ENCODE measurements around the gene WNT6.

The WNT6 gene

DNA sequence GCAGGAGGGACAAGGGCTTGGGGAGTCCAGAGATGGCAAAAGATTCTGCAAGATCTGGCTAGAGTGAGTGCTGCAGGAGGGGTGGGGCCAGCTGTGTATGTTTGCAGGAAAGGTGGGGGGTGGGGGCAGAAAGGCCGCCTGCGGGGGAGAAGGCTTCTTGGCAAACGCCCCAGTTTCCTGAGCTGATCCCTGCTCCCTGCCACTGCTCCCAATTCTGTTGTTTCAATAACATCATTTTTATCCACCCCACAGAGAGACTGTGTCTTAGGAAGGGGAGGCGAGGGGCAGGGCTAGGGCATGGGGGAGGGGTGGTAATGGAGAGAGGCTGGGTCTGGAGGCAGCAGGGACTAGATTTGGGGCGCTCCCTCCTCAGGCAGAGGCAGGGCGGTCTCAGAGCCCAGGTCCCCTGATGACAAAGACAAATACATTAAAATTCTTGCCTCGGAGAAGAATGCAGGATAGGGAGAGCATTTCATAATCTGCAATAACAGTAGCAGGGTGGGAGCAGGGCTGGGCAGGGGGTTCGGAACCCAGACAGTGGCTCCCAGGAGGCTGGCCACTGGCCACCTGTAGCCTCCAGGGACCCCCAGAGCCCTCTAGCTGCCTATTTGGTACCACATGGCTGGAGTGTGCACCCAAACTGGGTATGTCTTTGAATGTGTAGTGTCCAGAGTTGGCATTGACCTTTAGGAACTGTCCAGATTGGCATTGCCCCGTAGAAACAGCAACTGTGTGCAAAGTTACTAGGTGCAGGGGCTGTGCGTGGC is 2.1 kb upstream of the WNT6 start:
- no peak for DNase-seq (ENCODE audit: low spot score)

DNA sequence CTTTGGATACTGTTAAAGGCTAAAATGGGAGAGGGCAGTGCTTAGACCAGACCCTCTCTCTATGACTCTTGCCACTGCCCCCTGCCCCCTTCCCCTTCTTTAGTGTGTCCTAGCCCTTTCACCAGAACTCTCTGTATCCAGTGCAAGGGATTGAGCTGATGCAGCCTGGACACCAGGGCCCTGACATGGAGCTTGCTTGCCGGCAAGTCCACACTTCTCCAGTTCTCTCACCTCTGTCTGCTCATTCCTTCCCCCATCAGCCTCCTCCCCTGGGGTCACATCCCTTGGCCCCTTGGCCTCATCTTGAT is 1.5 kb upstream of the WNT6 start:
- DNase-seq (ENCODE audit: low spot score), result no peak

DNA sequence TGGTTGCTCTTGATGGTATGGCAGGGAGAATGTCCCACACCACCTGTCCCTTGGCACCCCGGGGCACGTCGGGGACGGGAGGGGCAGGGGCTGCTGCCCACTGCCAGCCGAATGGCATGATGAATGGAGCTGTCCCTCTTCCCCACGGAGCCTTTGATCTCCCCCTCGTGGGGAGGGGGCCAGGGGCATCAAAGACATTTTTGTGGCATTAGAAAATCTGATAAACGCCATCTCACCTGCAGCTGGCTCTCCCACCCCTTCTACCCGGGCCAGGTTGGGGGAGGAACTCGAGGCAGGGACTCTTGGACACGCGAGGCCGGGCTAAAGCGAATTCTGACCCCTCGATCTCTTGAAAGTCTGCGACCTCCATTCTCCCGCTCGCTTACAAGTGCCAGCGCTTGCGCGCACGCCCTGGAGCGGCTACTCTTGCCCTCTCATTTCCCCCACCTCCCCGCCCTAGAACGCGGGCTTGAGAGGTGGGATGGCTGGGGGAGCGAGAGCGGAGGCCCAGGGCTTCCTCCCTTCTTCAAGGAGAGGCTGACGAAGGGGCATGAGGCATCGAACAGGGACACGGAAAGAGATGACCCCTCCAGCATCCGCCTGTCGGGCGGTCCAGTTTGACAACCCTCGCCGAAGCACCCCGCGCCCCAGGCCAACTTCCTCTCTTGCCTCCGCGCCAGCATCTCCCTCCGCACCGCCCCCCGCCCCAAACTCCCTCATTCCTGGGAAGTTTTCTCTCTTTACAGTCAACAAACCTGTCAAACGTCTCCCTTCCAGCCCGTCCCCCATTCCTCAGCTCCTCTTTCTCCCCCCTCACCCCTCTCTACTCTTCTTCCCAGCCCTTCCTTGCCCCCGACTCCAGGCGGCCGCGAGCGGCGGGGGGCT is 692 bp upstream of the WNT6 start:
- DNase-seq (ENCODE audit: low spot score), result no peak

DNA sequence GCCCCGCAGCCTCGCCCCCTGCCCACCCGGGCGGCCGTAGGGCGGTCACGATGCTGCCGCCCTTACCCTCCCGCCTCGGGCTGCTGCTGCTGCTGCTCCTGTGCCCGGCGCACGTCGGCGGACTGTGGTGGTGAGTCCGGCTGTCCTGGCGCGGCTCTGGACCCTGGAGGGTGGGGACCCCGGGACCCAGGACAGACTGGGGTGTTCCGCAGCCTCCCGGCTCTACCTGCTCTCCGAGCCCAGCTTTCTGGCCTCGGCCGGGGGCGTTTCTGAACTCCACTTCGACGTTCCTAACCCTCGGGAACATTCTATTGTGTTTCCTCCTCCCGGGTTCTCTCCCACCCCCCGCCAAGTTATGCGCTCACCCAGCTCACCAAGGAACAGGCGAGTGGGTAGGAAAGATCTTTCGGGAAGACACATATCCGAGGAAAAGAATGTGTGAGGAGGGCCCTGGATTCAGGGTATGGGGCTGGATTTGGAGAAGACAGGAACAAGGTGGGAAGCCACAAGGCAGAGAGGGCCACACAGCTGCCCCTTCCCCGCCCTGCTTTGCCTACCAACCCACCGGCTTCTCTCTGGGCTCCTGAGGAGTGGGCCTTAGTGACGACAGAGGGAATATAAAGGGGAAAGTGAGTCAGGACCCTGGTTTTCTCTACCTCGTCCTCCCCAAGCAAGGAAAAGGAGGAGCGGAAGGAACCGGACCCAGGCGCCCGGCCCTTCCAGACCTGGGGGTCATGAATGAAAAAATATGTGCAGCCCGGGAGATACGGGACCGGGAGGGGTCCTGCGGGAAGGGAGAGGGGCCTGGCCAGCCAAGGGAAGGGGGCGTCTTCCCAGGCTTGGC is 605 bp downstream of the WNT6 start:
- no peak for DNase-seq (ENCODE audit: low spot score)

DNA sequence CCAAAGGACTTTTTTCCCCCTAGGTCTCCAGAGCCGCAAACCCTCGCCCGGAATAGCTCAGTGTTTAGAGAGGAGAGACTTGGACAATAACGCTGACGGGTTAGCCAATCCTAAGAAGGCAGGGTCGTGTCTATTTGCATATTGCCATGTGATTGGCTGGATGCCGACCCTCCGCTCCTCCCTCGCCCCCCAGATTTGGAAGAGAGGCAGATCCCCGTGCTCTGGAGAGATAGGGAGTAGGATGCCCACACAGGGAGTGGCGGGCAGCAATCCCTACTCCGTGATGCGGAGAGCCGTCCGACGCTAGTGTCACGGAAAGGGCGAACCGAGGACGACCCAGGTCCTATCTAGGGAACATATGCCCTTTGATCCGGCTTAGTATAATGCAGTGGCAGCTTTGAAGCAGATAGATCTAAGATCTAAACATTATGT is 1.4 kb downstream of the WNT6 start:
- DNase-seq (ENCODE audit: low spot score), result no peak

DNA sequence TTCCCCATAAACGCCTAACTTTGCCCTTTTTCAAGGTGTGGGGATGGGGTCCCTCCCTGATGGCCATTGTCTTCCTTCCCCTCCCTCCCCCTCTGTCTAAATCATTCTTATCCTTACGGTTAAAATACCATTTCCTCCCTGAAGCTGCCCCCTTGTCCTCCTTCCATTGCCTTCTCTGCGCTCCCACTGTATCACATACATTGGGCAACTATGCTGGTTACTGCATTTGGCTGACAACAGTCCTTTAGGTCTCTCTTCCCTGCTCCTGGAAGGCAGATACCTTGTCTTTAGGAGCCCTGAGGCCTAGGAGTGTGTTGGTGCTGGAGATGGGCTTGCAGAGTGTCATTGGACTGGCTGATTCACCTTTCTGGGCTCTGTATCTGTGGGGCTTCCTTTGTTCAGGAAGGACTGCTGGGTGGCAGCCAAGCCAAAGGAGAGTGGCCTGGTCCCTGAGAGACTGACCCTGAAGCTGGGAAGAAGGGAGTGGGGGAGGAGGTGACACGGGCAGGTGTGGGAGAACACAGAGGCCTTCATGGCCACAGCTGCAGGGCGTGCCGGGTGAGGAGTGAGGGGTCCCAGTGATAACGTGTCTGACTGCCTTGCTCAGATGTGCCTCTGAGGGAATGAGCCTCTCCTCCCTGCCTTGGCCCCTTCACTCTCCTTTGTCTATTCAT is 2.2 kb downstream of the WNT6 start:
- DNase-seq (ENCODE audit: low spot score), result no peak

DNA sequence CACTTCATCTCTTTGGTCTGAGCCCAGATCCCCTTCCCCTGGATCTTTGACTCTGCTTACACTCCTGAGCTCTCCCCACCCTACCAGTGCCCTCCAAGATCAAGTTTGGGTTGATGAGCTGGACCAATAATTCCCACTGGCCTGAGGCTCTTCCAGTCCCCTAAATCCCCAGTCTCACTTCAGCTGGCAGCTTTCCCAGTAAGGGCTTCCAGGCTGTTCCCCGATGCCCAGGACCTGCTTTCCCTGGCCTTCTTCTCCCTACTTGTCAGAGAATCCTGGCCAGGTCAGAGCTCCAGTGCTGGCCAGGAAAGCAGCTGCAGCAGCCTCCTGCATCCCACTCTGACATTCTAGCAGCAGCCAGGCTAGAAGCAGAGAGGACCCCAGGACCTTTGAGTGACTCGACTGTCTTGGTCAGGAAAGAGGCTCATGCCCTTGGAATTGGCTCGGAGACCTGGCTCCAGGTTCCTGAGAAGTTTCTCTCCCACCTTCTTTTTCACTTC is 3.5 kb downstream of the WNT6 start:
- no peak for DNase-seq (ENCODE audit: low spot score)

DNA sequence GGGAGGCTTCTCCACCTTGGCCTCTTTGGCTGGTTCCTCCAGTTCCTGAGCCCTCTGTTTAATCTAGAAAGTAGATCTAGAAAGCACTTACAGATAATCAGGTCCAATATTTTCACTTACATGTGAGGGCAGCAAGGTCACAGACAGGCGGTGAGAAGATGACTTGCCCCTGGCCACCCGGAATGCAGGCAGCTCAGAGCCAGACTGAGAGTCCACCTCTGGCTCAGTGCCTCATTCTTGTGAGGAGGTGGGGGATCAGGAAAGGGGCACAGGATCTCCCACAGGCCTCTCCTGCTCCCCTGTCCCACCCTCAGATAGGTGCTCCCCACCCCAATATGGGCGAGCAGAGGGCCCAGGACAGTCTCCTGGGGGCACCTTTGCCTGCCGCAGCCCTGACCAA is 5.8 kb downstream of the WNT6 start:
- DNase-seq (ENCODE audit: low spot score), result no peak

DNA sequence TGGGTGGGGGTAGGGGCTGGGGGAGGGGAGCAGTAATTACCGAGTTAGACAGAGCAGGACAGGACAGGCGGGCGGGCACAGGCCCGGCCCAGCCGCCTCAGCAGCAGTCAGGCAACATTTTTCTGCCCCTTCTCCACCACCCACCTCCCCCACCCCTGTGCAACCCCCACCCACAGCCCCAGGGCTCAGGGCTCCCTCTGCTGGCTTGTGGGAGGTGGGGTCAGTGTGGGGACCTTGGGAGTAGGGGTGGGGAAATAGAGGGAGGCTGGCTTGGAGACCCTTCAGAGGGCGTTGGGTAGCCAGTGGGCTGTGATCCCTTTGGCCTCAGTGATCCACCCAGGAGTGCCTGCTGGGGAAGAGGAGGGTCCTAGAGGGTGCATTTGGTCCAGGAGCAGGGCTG is 6.4 kb downstream of the WNT6 start:
- no peak for DNase-seq (ENCODE audit: low spot score)

DNA sequence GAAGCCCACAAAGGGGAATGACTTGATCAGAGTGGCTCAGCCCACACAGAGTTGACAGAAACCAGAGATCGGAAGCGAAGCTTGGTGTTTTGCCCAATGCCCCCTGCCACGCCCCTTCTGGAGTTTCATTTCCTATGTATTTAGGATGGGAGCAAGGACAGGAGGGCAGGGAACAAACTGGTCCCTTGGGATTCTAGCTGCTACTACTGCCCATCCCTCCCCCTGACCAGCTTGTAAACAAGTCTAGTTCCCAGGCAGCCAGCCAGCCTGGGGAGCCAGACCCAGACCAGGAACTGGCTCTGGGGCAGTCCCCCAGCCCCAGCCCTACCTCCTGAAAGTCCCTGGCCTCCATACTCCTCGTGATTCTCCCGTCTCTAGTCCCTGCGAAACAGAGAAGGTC is 8.3 kb downstream of the WNT6 start:
- DNase-seq (ENCODE audit: low spot score), result no peak

DNA sequence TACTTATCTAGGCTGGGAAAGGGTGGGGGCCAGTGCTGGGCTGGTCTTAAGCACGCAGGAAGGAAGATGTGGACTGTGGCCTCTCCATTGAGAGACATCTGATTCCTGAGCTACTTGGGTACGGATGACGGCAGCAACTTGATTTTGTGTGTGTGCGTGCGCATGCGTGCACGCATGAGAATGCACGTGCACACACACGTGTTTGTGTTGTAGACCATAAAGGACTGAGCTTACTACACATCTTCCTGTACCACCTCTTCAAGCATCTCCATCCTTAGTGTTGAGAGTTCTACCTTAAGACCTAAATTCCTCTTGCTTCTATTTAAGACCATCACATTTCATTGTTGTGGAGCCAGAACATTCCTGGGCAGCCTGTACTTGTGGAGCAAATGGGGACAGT is 9.5 kb downstream of the WNT6 start:
- no peak for DNase-seq (ENCODE audit: low spot score)

DNA sequence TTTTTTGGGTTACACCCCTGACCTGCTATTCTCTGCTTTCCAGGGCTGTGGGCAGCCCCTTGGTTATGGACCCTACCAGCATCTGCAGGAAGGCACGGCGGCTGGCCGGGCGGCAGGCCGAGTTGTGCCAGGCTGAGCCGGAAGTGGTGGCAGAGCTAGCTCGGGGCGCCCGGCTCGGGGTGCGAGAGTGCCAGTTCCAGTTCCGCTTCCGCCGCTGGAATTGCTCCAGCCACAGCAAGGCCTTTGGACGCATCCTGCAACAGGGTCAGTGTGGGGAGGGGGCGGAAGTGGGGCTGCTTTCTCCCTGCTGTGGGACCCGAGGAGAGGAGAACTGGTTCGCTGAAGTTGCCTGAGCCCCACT is 11.4 kb downstream of the WNT6 start:
- no peak for DNase-seq (ENCODE audit: low spot score)

DNA sequence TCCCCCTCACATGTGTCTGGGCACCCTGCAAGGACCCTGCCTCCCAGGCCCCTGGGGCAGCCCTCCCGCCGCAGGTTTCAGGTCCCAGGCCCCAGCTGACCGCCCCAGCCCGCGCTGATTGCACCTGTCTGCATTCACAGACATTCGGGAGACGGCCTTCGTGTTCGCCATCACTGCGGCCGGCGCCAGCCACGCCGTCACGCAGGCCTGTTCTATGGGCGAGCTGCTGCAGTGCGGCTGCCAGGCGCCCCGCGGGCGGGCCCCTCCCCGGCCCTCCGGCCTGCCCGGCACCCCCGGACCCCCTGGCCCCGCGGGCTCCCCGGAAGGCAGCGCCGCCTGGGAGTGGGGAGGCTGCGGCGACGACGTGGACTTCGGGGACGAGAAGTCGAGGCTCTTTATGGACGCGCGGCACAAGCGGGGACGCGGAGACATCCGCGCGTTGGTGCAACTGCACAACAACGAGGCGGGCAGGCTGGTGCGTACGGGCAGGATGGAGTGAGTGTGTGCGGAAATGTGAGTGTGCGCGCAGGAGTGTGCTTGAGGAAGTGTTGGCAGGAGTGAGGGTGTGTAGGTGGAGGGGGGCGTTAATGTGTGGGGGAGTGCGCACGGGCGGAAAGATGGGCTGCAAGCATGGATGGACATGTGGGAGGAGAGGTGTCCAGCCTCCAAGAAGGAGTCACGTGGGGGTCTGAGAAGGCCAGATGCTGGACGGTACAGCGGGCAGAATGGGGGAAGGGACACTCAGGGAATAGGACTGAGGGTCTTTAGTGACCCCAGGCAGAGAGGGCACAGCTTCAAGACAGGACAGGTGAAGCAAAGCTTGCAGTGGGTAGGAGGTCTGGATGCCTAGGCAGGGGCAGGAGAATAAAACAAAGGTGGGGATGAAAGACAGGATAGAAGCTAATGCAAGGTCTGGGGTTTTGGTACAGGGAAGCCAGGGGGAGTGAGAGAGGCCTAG is 12.0 kb downstream of the WNT6 start:
- no peak for DNase-seq (ENCODE audit: low spot score)

DNA sequence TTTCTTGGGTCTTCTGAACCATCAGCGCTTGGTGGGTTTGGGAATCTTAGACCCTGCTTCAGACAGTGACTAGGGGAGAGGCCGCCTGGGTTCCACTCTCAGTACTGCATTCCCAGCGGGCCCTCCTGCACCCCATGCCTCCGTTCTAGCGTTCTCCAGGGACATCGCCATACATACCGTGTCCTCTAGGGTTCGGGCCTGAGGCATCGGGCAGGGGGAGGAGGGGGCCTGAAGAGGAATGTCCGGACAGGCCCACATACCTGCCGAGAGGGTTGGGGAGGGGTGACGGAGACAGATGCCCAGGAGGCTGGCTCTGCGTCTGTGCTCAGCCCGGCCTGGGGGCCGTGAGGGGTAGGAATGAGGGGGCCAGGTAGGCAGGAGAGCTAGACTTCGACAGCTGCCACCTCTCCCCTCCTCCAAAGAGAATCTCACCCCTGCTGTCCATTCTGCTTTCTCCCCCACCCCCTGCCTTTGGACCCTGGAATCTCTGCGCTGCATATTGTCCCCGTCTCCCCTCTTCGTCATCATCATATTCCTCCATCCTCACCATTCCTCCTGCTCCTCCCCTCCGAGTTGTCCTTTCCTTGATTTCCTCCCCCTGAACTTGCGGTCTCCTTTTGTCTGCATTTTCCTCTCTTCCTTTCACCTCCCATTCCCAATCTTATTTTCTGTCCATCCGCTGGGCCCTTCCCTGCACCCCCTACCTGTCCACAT is 13.2 kb downstream of the WNT6 start:
- DNase-seq (ENCODE audit: low spot score), result no peak

DNA sequence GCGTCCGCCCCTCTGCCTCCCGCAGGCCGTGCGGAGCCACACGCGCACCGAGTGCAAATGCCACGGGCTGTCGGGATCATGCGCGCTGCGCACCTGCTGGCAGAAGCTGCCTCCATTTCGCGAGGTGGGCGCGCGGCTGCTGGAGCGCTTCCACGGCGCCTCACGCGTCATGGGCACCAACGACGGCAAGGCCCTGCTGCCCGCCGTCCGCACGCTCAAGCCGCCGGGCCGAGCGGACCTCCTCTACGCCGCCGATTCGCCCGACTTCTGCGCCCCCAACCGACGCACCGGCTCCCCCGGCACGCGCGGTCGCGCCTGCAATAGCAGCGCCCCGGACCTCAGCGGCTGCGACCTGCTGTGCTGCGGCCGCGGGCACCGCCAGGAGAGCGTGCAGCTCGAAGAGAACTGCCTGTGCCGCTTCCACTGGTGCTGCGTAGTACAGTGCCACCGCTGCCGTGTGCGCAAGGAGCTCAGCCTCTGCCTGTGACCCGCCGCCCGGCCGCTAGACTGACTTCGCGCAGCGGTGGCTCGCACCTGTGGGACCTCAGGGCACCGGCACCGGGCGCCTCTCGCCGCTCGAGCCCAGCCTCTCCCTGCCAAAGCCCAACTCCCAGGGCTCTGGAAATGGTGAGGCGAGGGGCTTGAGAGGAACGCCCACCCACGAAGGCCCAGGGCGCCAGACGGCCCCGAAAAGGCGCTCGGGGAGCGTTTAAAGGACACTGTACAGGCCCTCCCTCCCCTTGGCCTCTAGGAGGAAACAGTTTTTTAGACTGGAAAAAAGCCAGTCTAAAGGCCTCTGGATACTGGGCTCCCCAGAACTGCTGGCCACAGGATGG is 14.0 kb downstream of the WNT6 start:
- no peak for DNase-seq (ENCODE audit: low spot score)

DNA sequence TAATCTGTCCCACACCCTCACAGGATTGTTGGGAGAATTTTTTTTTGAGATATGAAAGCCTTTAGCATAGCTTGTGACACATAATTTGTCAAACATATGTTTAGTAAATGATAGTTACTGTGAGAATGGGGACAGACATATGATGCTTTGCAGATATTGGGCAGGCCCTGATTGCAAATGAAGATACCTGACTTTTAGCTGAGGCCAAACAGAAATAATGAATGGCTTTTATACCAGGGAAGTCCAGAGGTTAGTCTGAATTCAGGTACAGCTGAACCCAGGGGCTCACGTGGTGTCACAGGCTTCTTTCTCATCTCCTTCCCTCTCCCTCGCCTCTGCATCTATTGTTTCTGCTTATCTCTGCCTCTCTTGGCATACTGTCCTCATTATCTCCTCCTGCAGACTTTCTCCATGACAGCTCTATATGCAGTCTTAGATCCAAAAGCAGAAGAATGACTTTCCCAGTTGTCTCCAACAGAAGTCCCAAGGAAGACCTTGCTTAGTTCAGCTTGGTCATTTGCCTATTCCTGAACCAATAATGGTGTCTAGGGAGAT is 16.2 kb downstream of the WNT6 start:
- no peak for DNase-seq (ENCODE audit: low spot score)

DNA sequence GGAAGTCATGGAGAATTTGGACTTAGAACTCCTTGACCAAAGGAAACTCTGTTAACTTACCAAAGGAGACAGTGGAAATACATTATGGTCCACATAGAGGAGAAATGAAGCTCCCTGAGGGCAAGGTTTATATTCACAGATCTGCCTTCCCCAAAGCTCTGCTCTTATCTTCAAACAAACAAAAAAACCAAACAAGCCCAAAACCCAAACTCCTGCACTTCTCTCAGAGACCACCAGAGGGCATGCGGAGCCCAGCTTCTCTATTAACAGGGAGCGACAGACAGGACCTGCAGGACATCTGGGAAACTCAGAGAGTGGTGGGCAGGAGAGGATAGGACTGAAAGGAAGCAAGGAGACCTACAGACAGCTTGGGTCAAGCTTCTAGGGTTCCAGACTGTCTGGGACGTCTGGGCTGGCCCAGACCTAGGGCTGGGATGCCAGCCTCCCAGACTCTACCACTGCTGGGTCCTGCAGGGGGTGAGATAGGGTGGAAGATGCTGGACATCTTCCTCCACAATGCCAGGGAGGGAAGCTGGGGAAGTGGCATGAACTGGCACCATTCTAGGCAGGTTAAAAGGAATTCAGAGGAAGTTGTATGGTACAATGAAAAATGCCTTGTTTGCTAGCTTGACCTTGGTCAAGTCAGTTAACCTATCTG is 17.1 kb downstream of the WNT6 start:
- peak; percentile 78 for DNase-seq (ENCODE audit: low spot score)

DNA sequence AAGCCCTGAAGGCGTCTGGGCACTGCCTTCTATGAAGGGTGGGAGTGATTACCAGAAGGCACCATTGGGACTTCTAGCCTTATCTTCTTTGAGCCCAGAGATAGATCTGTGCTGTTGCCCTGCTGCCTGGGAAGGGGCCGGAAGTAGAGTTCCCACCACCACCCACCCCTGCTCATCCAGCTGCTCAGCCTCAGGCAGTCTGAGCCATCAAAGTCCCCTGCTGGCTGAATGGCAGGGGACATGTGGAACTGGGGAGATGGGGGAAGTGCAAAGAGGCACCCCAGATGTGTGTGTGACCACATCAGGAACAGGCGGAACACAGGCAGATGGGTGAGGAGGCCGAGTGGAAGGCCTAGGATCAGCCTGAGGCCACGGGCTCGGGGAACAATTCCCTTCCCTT is 17.7 kb downstream of the WNT6 start:
- DNase-seq (ENCODE audit: low spot score), result no peak

Measured in AG08395 (cell line).